HepG2 (cell line): ENCODE data around the gene EPHA2. TPM values are rescaled to one million over a fixed set of nuclear protein-coding genes. Genes with fewer than 3 reads are reported as not detected.

Experiments used
- AHR ChIP-seq: IDR thresholded peaks from 2 replicates; pipeline ENCODE4 v1.6.1; 2018; ENCODE audit warnings: missing genetic modification reagents, missing compliant biosample characterization
- FIP1L1 ChIP-seq: fragments of 200-400 bp; formaldehyde crosslinking; IDR thresholded peaks from 2 replicates; pipeline ENCODE4 v1.6.1; 2018; ENCODE audit warnings: low read depth, mild to moderate bottlenecking, low read length, moderate library complexity, borderline replicate concordance; ENCODE audit not compliant: insufficient read depth
- FUBP1 ChIP-seq: sonication (generic); formaldehyde crosslinking; IDR thresholded peaks from 2 replicates; pipeline ENCODE4 v1.5.1; 2020; ENCODE audit warnings: missing genetic modification reagents, mild to moderate bottlenecking, borderline replicate concordance
- GZF1 ChIP-seq: sonication (generic); formaldehyde crosslinking; IDR thresholded peaks from 2 replicates; pipeline ENCODE4 v1.5.1; 2020; ENCODE audit warnings: mild to moderate bottlenecking, missing genetic modification reagents
- HHEX ChIP-seq: IDR thresholded peaks from 2 replicates; pipeline ENCODE4 v1.6.1; 2016; ENCODE audit warnings: control low read depth
- HNRNPH1 ChIP-seq: fragments of 200-400 bp; formaldehyde crosslinking; optimal IDR thresholded peaks from 2 replicates; pipeline ENCODE3; 2017; ENCODE audit warnings: mild to moderate bottlenecking, low read depth, low read length
- HNRNPL ChIP-seq: fragments of 200-400 bp; formaldehyde crosslinking; IDR thresholded peaks from 2 replicates; pipeline ENCODE4 v1.6.1; 2017; ENCODE audit warnings: mild to moderate bottlenecking, low read depth, low read length
- KDM4B ChIP-seq: sonication (generic); formaldehyde crosslinking; IDR thresholded peaks from 2 replicates; pipeline ENCODE4 v1.4.0; 2020; ENCODE audit warnings: missing genetic modification reagents
- NCOA2 ChIP-seq: sonication (generic); formaldehyde crosslinking; IDR thresholded peaks from 2 replicates; pipeline ENCODE4 v1.8.0; 2022; ENCODE audit warnings: inconsistent platforms
- NR3C1 ChIP-seq: sonication (generic); formaldehyde crosslinking; IDR thresholded peaks from 2 replicates; pipeline ENCODE4 v1.4.0; 2020; ENCODE audit warnings: missing genetic modification reagents
- SATB2 ChIP-seq: sonication (generic); formaldehyde crosslinking; IDR thresholded peaks from 2 replicates; pipeline ENCODE4 v1.5.0; 2020; ENCODE audit warnings: missing genetic modification reagents
- SPEN ChIP-seq: sonication (generic); formaldehyde crosslinking; IDR thresholded peaks from 2 replicates; pipeline ENCODE4 v1.5.1; 2020; ENCODE audit warnings: low read depth, mild to moderate bottlenecking, missing genetic modification reagents
- TBP ChIP-seq: sonication (generic); formaldehyde crosslinking; IDR thresholded peaks from 2 replicates; pipeline ENCODE4 v1.5.0; 2020; ENCODE audit warnings: missing genetic modification reagents
- TBX2 ChIP-seq: sonication (generic); formaldehyde crosslinking; IDR thresholded peaks from 2 replicates; pipeline ENCODE4 v1.5.0; 2020; ENCODE audit warnings: missing genetic modification reagents, mild to moderate bottlenecking, borderline replicate concordance
- TCF12 ChIP-seq, 2 experiments: fragments of 450-650 bp in 1 of 2; sonication (generic) in 1 of 2; formaldehyde crosslinking in 1 of 2; IDR thresholded peaks; 2 replicates each; pipeline versions ENCODE4 v1.6.1 to v1.8.0; 2017 to 2022; ENCODE audit warnings: antibody characterized with exemption in 1 of 2, mild to moderate bottlenecking in 1 of 2, missing genetic modification reagents in 1 of 2, moderate library complexity in 1 of 2
- TP53 ChIP-seq: sonication (generic); formaldehyde crosslinking; conservative IDR thresholded peaks from 2 replicates; pipeline ENCODE4 v1.4.0; 2020; ENCODE audit warnings: missing genetic modification reagents
- ZBTB14 ChIP-seq: sonication (generic); formaldehyde crosslinking; IDR thresholded peaks from 2 replicates; pipeline ENCODE4 v1.4.0; 2020; ENCODE audit warnings: missing genetic modification reagents
- ZMYM4 ChIP-seq: sonication (generic); formaldehyde crosslinking; IDR thresholded peaks from 2 replicates; pipeline ENCODE4 v1.8.1; 2023; ENCODE audit warnings: mild to moderate bottlenecking, missing genetic modification reagents
- ZNF18 ChIP-seq: sonication (generic); formaldehyde crosslinking; IDR thresholded peaks from 2 replicates; pipeline ENCODE4 v1.8.0; 2022; ENCODE audit warnings: mild to moderate bottlenecking, missing genetic modification reagents; ENCODE audit not compliant: insufficient replicate concordance
- ZNF264 ChIP-seq: sonication (generic); formaldehyde crosslinking; IDR thresholded peaks from 2 replicates; pipeline ENCODE4 v1.4.0; 2020; ENCODE audit warnings: missing genetic modification reagents
- ZNF329 ChIP-seq: sonication (generic); formaldehyde crosslinking; IDR thresholded peaks from 2 replicates; pipeline ENCODE4 v1.9.0; 2021; ENCODE audit warnings: low read depth, mild to moderate bottlenecking, missing genetic modification reagents
- ZNF446 ChIP-seq: sonication (generic); formaldehyde crosslinking; IDR thresholded peaks from 2 replicates; pipeline ENCODE4 v1.5.0; 2020; ENCODE audit warnings: mild to moderate bottlenecking, missing genetic modification reagents
- ZNF510 ChIP-seq: sonication (generic); formaldehyde crosslinking; IDR thresholded peaks from 2 replicates; pipeline ENCODE4 v1.4.0; 2020; ENCODE audit warnings: low read depth, mild to moderate bottlenecking, missing genetic modification reagents
- ZNF549 ChIP-seq: sonication (generic); formaldehyde crosslinking; IDR thresholded peaks from 2 replicates; pipeline ENCODE4 v1.5.0; 2020; ENCODE audit warnings: missing genetic modification reagents
- ZNF550 ChIP-seq: sonication (generic); formaldehyde crosslinking; IDR thresholded peaks from 2 replicates; pipeline ENCODE4 v1.4.0; 2020; ENCODE audit warnings: mild to moderate bottlenecking, missing genetic modification reagents, borderline replicate concordance
- ZNF589 ChIP-seq: sonication (generic); formaldehyde crosslinking; conservative IDR thresholded peaks from 2 replicates; pipeline ENCODE4 v1.8.0; 2022; ENCODE audit warnings: mild to moderate bottlenecking, moderate library complexity, missing genetic modification reagents
- polyA plus RNA-seq, 8 experiments: library from polyadenylated mRNA; depleted of rRNA in 3 of 8; stranded (reverse) in 7 of 8; unstranded in 1 of 8; fragments of >200 nt; fragmentation: Illumina TruSeq in 4 of 8; extraction: Trizol in 4 of 8; gene quantifications; 2 replicates each; pipeline versions ENCODE4 v1.2.1 to v1.2.3, GENCODE V29; 2011 to 2016; ENCODE audit warnings: low read depth in 4 of 8, missing spikeins in 1 of 8, mixed read lengths in 1 of 8; ENCODE audit not compliant: insufficient read depth in 1 of 8
- total RNA-seq, 5 experiments: library from RNA; depleted of rRNA; stranded (reverse); fragments of >200 nt; fragmentation: Illumina TruSeq; extraction: Trizol; gene quantifications; 2 replicates each; pipeline ENCODE4 v1.2.3, GENCODE V29; 2016; ENCODE audit warnings: low read depth in 1 of 5

Gene EPHA2
- total and polyA plus RNA-seq, 2 of the 13 experiments (the other 11 are each of a cell fraction or from before 2014, with no cell fraction given): 33.6 to 53.6 TPM

GRCh38 chr1:16112596-16113555 lies 43.0 kb downstream of the EPHA2 start (continued):
- TF ChIP-seq FUBP1 (CRISPR knock-in tag) (0 out of 2 replicates have a peak, but pooled peaks have one; percentile 47), ZNF550 (CRISPR knock-in tag) (no peak), HHEX (CRISPR knock-in tag) (no peak), AHR (CRISPR knock-in tag) (0 out of 2 replicates have a peak, but pooled peaks have one; percentile 19), ZNF18 (CRISPR knock-in tag) (no peak), HNRNPL (peak; percentile 98), ZMYM4 (CRISPR knock-in tag) (peak; percentile 64), TP53 (CRISPR knock-in tag) (no peak), ZNF549 (CRISPR knock-in tag) (no peak), SATB2 (CRISPR knock-in tag) (no peak), ZNF446 (CRISPR knock-in tag) (no peak), TBP (no peak), FIP1L1 (no peak), TBX2 (peak; percentile 72; the same call in 1 of the 2 replicates), TCF12 (IDR thresholded peaks at IDR 0.05) (no peak), TCF12 (CRISPR knock-in tag; IDR thresholded peaks at IDR 0.05) (no peak), NR3C1 (CRISPR knock-in tag) (no peak), NCOA2 (CRISPR knock-in tag) (peak; percentile 86), ZNF589 (CRISPR knock-in tag) (0 out of 2 replicates have a peak, but pooled peaks have one; percentile 46), KDM4B (peak; percentile 66; the same call in 1 of the 2 replicates), SPEN (CRISPR knock-in tag) (0 out of 2 replicates have a peak, but pooled peaks have one; percentile 34), ZNF264 (CRISPR knock-in tag) (no peak), ZNF329 (CRISPR knock-in tag) (no peak), GZF1 (CRISPR knock-in tag) (no peak), ZBTB14 (CRISPR knock-in tag) (no peak), ZNF510 (CRISPR knock-in tag) (no peak), HNRNPH1 (no peak)
